ENCODE results near the gene SUPT6H. TPM values are rescaled to one million over a fixed set of nuclear protein-coding genes. Genes with fewer than 3 reads are reported as not detected.
A peak's percentile ranks its signal among the peaks of the same experiment; 100 is the strongest.

SUPT6H gene
- total and polyA plus RNA-seq, 9 of the 15 experiments (the other 6 are each of a cell fraction or from before 2014, with no cell fraction given), result 1.7 to 77.7 (median 49.2) TPM

- TF ChIP-seq ZNF318 (IDR thresholded peaks at IDR 0.05; ENCODE audit: borderline replicate concordance in 1 of 2, low read depth in 1 of 2) (peak in 1 of 2 experiments; percentile 11; a peak in 1 of 4 replicates), ZNF431 (CRISPR knock-in tag; IDR thresholded peaks at IDR 0.05) (no peak), RNF219 (CRISPR knock-in tag; IDR thresholded peaks at IDR 0.05) (no peak)
- TF ChIP-seq, protein P1, sequence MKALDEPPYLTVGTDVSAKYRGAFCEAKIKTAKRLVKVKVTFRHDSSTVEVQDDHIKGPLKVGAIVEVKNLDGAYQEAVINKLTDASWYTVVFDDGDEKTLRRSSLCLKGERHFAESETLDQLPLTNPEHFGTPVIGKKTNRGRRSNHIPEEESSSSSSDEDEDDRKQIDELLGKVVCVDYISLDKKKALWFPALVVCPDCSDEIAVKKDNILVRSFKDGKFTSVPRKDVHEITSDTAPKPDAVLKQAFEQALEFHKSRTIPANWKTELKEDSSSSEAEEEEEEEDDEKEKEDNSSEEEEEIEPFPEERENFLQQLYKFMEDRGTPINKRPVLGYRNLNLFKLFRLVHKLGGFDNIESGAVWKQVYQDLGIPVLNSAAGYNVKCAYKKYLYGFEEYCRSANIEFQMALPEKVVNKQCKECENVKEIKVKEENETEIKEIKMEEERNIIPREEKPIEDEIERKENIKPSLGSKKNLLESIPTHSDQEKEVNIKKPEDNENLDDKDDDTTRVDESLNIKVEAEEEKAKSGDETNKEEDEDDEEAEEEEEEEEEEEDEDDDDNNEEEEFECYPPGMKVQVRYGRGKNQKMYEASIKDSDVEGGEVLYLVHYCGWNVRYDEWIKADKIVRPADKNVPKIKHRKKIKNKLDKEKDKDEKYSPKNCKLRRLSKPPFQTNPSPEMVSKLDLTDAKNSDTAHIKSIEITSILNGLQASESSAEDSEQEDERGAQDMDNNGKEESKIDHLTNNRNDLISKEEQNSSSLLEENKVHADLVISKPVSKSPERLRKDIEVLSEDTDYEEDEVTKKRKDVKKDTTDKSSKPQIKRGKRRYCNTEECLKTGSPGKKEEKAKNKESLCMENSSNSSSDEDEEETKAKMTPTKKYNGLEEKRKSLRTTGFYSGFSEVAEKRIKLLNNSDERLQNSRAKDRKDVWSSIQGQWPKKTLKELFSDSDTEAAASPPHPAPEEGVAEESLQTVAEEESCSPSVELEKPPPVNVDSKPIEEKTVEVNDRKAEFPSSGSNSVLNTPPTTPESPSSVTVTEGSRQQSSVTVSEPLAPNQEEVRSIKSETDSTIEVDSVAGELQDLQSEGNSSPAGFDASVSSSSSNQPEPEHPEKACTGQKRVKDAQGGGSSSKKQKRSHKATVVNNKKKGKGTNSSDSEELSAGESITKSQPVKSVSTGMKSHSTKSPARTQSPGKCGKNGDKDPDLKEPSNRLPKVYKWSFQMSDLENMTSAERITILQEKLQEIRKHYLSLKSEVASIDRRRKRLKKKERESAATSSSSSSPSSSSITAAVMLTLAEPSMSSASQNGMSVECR (CRISPR knock-in tag; IDR thresholded peaks at IDR 0.05), result peak; percentile 98
Measured at GRCh38 chr17:28726627-28727491, 64.9 kb downstream of the SUPT6H start (continued).

All from K562 (cell line).